Measurements from ENCODE around the gene SHLD1. TPM values are rescaled to one million over a fixed set of nuclear protein-coding genes. Genes with fewer than 3 reads are reported as not detected.

SHLD1 gene
- total RNA-seq, 2 donors from 2014 or later, result 4.6 to 5.3 TPM

GRCh38 chr20:5848711-5849505 lies 98.7 kb downstream of the SHLD1 start:
- DNase-seq (ENCODE audit: low spot score) (no peak), ATAC-seq (ENCODE audit: insufficient number of reproducible peaks, low FRiP score, low read depth) (no peak)
- TF ChIP-seq, protein P1, sequence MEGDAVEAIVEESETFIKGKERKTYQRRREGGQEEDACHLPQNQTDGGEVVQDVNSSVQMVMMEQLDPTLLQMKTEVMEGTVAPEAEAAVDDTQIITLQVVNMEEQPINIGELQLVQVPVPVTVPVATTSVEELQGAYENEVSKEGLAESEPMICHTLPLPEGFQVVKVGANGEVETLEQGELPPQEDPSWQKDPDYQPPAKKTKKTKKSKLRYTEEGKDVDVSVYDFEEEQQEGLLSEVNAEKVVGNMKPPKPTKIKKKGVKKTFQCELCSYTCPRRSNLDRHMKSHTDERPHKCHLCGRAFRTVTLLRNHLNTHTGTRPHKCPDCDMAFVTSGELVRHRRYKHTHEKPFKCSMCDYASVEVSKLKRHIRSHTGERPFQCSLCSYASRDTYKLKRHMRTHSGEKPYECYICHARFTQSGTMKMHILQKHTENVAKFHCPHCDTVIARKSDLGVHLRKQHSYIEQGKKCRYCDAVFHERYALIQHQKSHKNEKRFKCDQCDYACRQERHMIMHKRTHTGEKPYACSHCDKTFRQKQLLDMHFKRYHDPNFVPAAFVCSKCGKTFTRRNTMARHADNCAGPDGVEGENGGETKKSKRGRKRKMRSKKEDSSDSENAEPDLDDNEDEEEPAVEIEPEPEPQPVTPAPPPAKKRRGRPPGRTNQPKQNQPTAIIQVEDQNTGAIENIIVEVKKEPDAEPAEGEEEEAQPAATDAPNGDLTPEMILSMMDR (IDR thresholded peaks at IDR 0.05), result no peak
- Histone ChIP-seq H3K9me3 (no peaks in the 10 kb centered on the region), H3K27ac (no peak overlapping the region), H3K27me3 (replicated peaks; ENCODE audit: insufficient read depth) (no peaks in the 10 kb centered on the region), H3K4me3 (no peak overlapping the region), H3K4me1 (ENCODE audit: control insufficient read depth in 1 of 2, low read depth in 2 of 2) (no peaks in the 10 kb centered on the region), H3K36me3 (no peaks in the 10 kb centered on the region)

DNA sequence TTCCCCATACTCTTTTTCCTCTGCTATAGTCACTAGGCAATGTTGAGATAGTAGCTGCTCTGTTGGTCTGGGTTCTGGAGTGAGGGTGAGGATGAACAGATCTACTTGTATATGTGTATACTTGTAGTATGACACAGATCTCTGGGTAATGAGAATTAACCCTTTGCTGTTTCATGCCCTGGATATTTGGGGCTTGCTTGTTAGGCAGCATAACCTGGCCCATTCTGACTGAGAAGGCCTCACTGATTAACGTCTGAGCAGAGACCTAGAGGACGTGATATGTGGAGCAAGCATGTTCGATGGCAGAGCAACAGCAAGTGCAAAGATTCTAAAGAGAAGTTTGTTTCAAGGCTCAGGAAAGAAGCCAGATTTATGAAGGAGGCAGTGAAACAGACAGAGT lies 105.7 kb downstream of the SHLD1 start:
- H3K36me3 ChIP-seq, result no peaks in the 10 kb centered on the region
- TF ChIP-seq, protein P1 (IDR thresholded peaks at IDR 0.05), result no peak
- H3K27ac ChIP-seq, result no peak overlapping the region
- H3K4me1 ChIP-seq (ENCODE audit: control insufficient read depth in 1 of 2, low read depth in 2 of 2), result no peaks in the 10 kb centered on the region
- H3K9me3 ChIP-seq, result no peaks in the 10 kb centered on the region
- no peak for DNase-seq (ENCODE audit: low spot score)
- no peak for ATAC-seq (ENCODE audit: insufficient number of reproducible peaks, low FRiP score, low read depth)
- H3K4me3 ChIP-seq, result no peak overlapping the region
- no peaks in the 10 kb centered on the region for H3K27me3 ChIP-seq (replicated peaks; ENCODE audit: insufficient read depth)

DNA sequence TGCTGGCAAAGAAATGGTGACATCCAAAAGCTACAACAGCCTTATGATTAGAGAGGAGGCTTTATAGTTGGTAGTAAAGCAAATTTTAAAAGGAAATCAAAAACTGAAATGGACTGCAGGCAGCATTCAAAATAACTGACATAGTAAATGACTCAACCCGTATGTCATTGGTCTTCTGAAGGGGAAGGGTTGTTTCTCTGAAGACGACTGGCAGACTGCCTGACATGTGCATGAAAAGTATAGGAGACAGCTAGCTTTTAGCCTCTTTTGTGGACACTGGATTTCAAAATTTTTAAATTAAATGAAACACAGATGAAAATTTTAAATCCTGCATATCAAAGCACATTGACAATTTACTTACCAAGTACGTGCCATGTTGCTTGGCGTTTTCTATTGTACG lies 109.4 kb downstream of the SHLD1 start:
- no peak overlapping the region for H3K4me3 ChIP-seq
- ATAC-seq (ENCODE audit: insufficient number of reproducible peaks, low FRiP score, low read depth) (no peak), DNase-seq (ENCODE audit: low spot score) (no peak)

DNA sequence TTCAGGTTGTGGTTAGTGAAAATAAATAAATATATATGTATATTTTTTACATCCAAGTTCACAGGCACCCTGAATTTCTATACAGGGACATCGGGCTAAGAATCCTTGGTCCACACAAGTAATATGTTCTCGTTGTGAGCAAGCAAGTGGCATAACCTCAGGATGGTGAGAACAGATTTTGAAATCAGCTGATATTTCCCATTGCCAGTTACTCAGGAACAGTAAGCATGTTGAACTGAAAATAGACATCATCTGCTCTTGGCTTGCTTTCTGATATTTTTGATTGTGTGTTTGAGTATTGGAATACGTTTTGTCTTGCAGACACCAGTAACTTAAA lies 112.5 kb downstream of the SHLD1 start:
- Histone ChIP-seq H3K27ac (no peak overlapping the region), H3K27me3 (replicated peaks; ENCODE audit: insufficient read depth) (no peaks in the 10 kb centered on the region), H3K4me3 (no peak overlapping the region), H3K4me1 (ENCODE audit: control insufficient read depth in 1 of 2, low read depth in 2 of 2) (peaks cover 3 to 8% of the 10 kb centered on the region in 2 donors), H3K9me3 (no peaks in the 10 kb centered on the region), H3K36me3 (no peaks in the 10 kb centered on the region)
- DNase-seq (ENCODE audit: low spot score) (no peak), ATAC-seq (ENCODE audit: insufficient number of reproducible peaks, low FRiP score, low read depth) (no peak)
- TF ChIP-seq, protein P1 (IDR thresholded peaks at IDR 0.05), result no peak

More for the DNA sequence above, 109.4 kb downstream of the SHLD1 start:
- H3K36me3 ChIP-seq, result no peaks in the 10 kb centered on the region
- no peak overlapping the region for H3K27ac ChIP-seq
- peaks cover 0 to 3% of the 10 kb centered on the region in 2 donors for H3K4me1 ChIP-seq (ENCODE audit: control insufficient read depth in 1 of 2, low read depth in 2 of 2)
- no peaks in the 10 kb centered on the region for H3K9me3 ChIP-seq
- TF ChIP-seq, protein P1 (IDR thresholded peaks at IDR 0.05), result no peak
- no peaks in the 10 kb centered on the region for H3K27me3 ChIP-seq (replicated peaks; ENCODE audit: insufficient read depth)

DNA sequence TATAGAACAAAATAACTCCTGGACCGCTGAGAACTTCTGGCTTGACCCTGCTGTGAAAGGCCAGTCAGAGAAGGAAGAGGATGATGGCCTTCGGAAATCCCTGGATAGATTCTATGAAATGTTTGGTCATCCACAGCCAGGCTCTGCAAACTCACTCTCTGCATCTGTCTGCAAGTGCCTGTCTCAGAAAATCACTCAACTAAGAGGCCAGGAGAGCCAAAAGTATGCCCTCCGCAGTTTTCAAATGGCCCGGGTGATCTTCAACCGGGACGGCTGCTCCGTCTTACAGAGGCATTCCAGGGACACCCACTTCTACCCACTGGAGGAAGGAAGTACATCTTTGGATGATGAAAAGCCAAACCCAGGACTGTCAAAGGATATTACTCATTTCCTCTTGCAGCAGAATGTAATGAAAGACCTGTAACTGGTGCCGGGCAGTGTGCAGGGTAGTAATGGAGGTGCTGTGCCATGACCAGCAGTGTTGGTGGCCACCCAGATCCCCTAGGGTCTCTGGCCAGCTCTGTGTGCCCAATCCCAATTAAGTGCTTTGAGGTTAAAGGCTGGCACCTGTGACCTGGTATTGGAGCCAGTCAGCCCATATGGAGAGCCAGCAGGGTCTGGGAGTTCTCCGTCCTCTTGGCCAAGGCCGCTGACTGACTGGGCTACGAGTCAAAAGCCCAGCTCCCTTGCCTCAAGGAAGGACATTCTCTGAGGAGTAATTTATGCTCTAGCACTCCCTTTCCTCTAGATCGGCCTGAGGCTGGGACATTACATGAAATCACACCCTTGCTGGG lies 113.0 kb downstream of the SHLD1 start:
- H3K4me3 ChIP-seq, result no peak overlapping the region
- H3K36me3 ChIP-seq, result no peaks in the 10 kb centered on the region
- no peaks in the 10 kb centered on the region for H3K9me3 ChIP-seq
- no peaks in the 10 kb centered on the region for H3K27me3 ChIP-seq (replicated peaks; ENCODE audit: insufficient read depth)
- H3K27ac ChIP-seq, result no peak overlapping the region
- ATAC-seq (ENCODE audit: insufficient number of reproducible peaks, low FRiP score, low read depth) (no peak), DNase-seq (ENCODE audit: low spot score) (no peak)
- peaks cover 3 to 8% of the 10 kb centered on the region in 2 donors for H3K4me1 ChIP-seq (ENCODE audit: control insufficient read depth in 1 of 2, low read depth in 2 of 2)
- TF ChIP-seq, protein P1 (IDR thresholded peaks at IDR 0.05), result no peak
